Osteoblast (primary cell): ENCODE results near the gene RAD9B. TPM values are rescaled to one million over a fixed set of nuclear protein-coding genes. Genes with fewer than 3 reads are reported as not detected.
A peak's percentile ranks its signal among the peaks of the same experiment; 100 is the strongest.

Source experiments
- DNase-seq: peaks from one replicate; pipeline ENCODE4 v3.0.0; 2011; ENCODE audit warnings: low spot score, mixed read lengths; ENCODE audit not compliant: insufficient read length; ENCODE audit errors: missing footprints
- H2AFZ ChIP-seq: 2 replicates; pipeline ENCODE4 v1.6.0; 2011; ENCODE audit warnings: mild to moderate bottlenecking, low read length
- H3K27ac ChIP-seq: 2 replicates; pipeline ENCODE4 v1.5.1; 2011; ENCODE audit warnings: mild to moderate bottlenecking, low read depth, low read length, moderate library complexity
- H3K27me3 ChIP-seq: 2 replicates; pipeline ENCODE4 v1.6.0; 2012; ENCODE audit warnings: mild to moderate bottlenecking, control low read depth, inconsistent platforms, low read length, moderate library complexity; ENCODE audit not compliant: insufficient read depth
- H3K36me3 ChIP-seq: 2 replicates; pipeline ENCODE4 v1.5.1; 2011; ENCODE audit warnings: mild to moderate bottlenecking, low read length, control low read depth, moderate library complexity; ENCODE audit not compliant: insufficient read depth
- H3K4me1 ChIP-seq: 2 replicates; pipeline ENCODE4 v1.5.1; 2011; ENCODE audit warnings: mild to moderate bottlenecking, low read length, control low read depth, moderate library complexity; ENCODE audit not compliant: insufficient read depth
- H3K4me2 ChIP-seq: 2 replicates; pipeline ENCODE4 v1.6.0; 2011; ENCODE audit warnings: mild to moderate bottlenecking, low read length; ENCODE audit not compliant: insufficient read depth
- H3K4me3 ChIP-seq: fragments of 200-600 bp; sonication (generic); 3 replicates; pipeline ENCODE4 v1.5.1; 2012; ENCODE audit warnings: mild to moderate bottlenecking, low read length, inconsistent platforms; ENCODE audit not compliant: insufficient read depth
- H3K79me2 ChIP-seq: 2 replicates; pipeline ENCODE4 v1.6.0; 2012; ENCODE audit warnings: mild to moderate bottlenecking, low read length, control low read depth, inconsistent platforms; ENCODE audit not compliant: insufficient read depth
- H3K9me3 ChIP-seq: 2 replicates; pipeline ENCODE4 v1.5.1; 2011; ENCODE audit warnings: low read depth, low read length, control low read depth
- H4K20me1 ChIP-seq: 2 replicates; pipeline ENCODE4 v1.6.0; 2012; ENCODE audit warnings: mild to moderate bottlenecking, low read length, control low read depth; ENCODE audit not compliant: insufficient read depth
- total RNA-seq: library from RNA; depleted of rRNA; stranded (reverse); fragments of >200 nt; gene quantifications from 2 replicates; pipeline ENCODE4 v1.2.3, GENCODE V29; 2012
- TF ChIP-seq, protein P1 (sequence below): IDR thresholded peaks from 2 replicates; pipeline ENCODE4 v1.5.1; 2011; ENCODE audit warnings: mild to moderate bottlenecking, low read depth, low read length, moderate library complexity; ENCODE audit errors: extremely low read depth

RAD9B gene
- total RNA-seq, 1 donor = 0.36 TPM

- TF ChIP-seq, protein P1, sequence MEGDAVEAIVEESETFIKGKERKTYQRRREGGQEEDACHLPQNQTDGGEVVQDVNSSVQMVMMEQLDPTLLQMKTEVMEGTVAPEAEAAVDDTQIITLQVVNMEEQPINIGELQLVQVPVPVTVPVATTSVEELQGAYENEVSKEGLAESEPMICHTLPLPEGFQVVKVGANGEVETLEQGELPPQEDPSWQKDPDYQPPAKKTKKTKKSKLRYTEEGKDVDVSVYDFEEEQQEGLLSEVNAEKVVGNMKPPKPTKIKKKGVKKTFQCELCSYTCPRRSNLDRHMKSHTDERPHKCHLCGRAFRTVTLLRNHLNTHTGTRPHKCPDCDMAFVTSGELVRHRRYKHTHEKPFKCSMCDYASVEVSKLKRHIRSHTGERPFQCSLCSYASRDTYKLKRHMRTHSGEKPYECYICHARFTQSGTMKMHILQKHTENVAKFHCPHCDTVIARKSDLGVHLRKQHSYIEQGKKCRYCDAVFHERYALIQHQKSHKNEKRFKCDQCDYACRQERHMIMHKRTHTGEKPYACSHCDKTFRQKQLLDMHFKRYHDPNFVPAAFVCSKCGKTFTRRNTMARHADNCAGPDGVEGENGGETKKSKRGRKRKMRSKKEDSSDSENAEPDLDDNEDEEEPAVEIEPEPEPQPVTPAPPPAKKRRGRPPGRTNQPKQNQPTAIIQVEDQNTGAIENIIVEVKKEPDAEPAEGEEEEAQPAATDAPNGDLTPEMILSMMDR = no peak
- Histone ChIP-seq H3K9me3 (no peaks in the 10 kb centered on the region), H3K4me1 (peaks cover 13% of the 10 kb centered on the region)
These were observed 28.4 kb downstream of the RAD9B start for GRCh38 chr12:110530511-110530910.

GRCh38 chr12:110531741-110532333 is 29.7 kb downstream of the RAD9B start:
- Histone ChIP-seq H3K27ac (no peak overlapping the region), H3K27me3 (no peaks in the 10 kb centered on the region), H2AFZ (no peak overlapping the region), H3K36me3 (no peaks in the 10 kb centered on the region), H3K4me2 (no peak overlapping the region), H3K79me2 (no peaks in the 10 kb centered on the region), H3K4me1 (peaks cover 13% of the 10 kb centered on the region), H3K9me3 (no peaks in the 10 kb centered on the region), H4K20me1 (peaks cover 11% of the 10 kb centered on the region), H3K4me3 (no peak overlapping the region)
- DNase-seq = peak; percentile 42
- TF ChIP-seq, protein P1 = no peak

More at GRCh38 chr12:110530511-110530910, 28.4 kb downstream of the RAD9B start:
- peaks cover 11% of the 10 kb centered on the region for H4K20me1 ChIP-seq
- no peak overlapping the region for H3K27ac ChIP-seq
- H3K4me3 ChIP-seq = no peak overlapping the region
- H3K4me2 ChIP-seq = no peak overlapping the region
- H3K79me2 ChIP-seq = no peaks in the 10 kb centered on the region
- no peak for DNase-seq
- H3K36me3 ChIP-seq = no peaks in the 10 kb centered on the region
- no peak overlapping the region for H2AFZ ChIP-seq
- H3K27me3 ChIP-seq = no peaks in the 10 kb centered on the region

GRCh38 chr12:110532644-110533043 is 30.5 kb downstream of the RAD9B start:
- no peak overlapping the region for H2AFZ ChIP-seq
- no peaks in the 10 kb centered on the region for H3K79me2 ChIP-seq
- H3K4me1 ChIP-seq = peaks cover 16% of the 10 kb centered on the region
- TF ChIP-seq, protein P1 = no peak
- no peak for DNase-seq
- H3K27me3 ChIP-seq = no peaks in the 10 kb centered on the region
- no peak overlapping the region for H3K4me2 ChIP-seq
- no peak overlapping the region for H3K4me3 ChIP-seq
- H3K9me3 ChIP-seq = no peaks in the 10 kb centered on the region
- peaks cover 14% of the 10 kb centered on the region for H4K20me1 ChIP-seq
- H3K27ac ChIP-seq = no peak overlapping the region
- peaks cover 1% of the 10 kb centered on the region for H3K36me3 ChIP-seq

- Histone ChIP-seq H3K9me3 (no peaks in the 10 kb centered on the region), H3K27ac (no peak overlapping the region), H3K36me3 (peaks cover 11% of the 10 kb centered on the region), H3K4me2 (no peak overlapping the region), H3K79me2 (no peaks in the 10 kb centered on the region), H2AFZ (no peak overlapping the region), H4K20me1 (peaks cover 16% of the 10 kb centered on the region), H3K27me3 (no peaks in the 10 kb centered on the region), H3K4me3 (no peak overlapping the region), H3K4me1 (peaks cover 19% of the 10 kb centered on the region)
- TF ChIP-seq, protein P1 = no peak
- no peak for DNase-seq
These were observed 31.5 kb downstream of the RAD9B start for GRCh38 chr12:110533607-110534006.
